GM21447 (cell line): ENCODE data around the gene CASZ1.

Experiments
- ATAC-seq: cut with Tn5 transposase; IDR thresholded peaks from one replicate; pipeline ENCODE4 v1.9.1; 2021; ENCODE audit not compliant: unreplicated experiment

Gene CASZ1

GRCh38 chr1:10691075-10691739, 105.2 kb downstream of the CASZ1 start:
- ATAC-seq = no peak

- ATAC-seq = no peak
Observed at GRCh38 chr1:10690484-10690883, 106.0 kb downstream of the CASZ1 start.

- no peak for ATAC-seq
Observed at GRCh38 chr1:10688409-10688786, 108.0 kb downstream of the CASZ1 start.

- ATAC-seq = no peak
Observed at GRCh38 chr1:10687782-10688408, 108.6 kb downstream of the CASZ1 start.

- ATAC-seq = no peak
Observed at GRCh38 chr1:10687251-10687651, 109.2 kb downstream of the CASZ1 start.

- no peak for ATAC-seq
Observed at GRCh38 chr1:10686404-10687040, 109.9 kb downstream of the CASZ1 start.

GRCh38 chr1:10685808-10686403, 110.5 kb downstream of the CASZ1 start:
- no peak for ATAC-seq

- no peak for ATAC-seq
Observed at GRCh38 chr1:10685196-10685807, 111.1 kb downstream of the CASZ1 start.

GRCh38 chr1:10684221-10684620, 112.2 kb downstream of the CASZ1 start:
- ATAC-seq = no peak

- ATAC-seq = no peak
Observed at GRCh38 chr1:10682449-10683309, 113.8 kb downstream of the CASZ1 start.

GRCh38 chr1:10682108-10682445, 114.4 kb downstream of the CASZ1 start:
- ATAC-seq = no peak

GRCh38 chr1:10681296-10682107, 114.9 kb downstream of the CASZ1 start:
- ATAC-seq = no peak

GRCh38 chr1:10680487-10680886, 116.0 kb downstream of the CASZ1 start:
- ATAC-seq = no peak

GRCh38 chr1:10679496-10680220, 116.8 kb downstream of the CASZ1 start:
- no peak for ATAC-seq

GRCh38 chr1:10678852-10679251, 117.6 kb downstream of the CASZ1 start:
- ATAC-seq = no peak

- ATAC-seq = no peak
Observed at GRCh38 chr1:10678402-10678801, 118.0 kb downstream of the CASZ1 start.

GRCh38 chr1:10677491-10678391, 118.7 kb downstream of the CASZ1 start:
- ATAC-seq = no peak

- ATAC-seq = no peak
Observed at GRCh38 chr1:10676963-10677362, 119.5 kb downstream of the CASZ1 start.
